ENCODE data around the gene HOXD8.

The HOXD8 gene

DNA sequence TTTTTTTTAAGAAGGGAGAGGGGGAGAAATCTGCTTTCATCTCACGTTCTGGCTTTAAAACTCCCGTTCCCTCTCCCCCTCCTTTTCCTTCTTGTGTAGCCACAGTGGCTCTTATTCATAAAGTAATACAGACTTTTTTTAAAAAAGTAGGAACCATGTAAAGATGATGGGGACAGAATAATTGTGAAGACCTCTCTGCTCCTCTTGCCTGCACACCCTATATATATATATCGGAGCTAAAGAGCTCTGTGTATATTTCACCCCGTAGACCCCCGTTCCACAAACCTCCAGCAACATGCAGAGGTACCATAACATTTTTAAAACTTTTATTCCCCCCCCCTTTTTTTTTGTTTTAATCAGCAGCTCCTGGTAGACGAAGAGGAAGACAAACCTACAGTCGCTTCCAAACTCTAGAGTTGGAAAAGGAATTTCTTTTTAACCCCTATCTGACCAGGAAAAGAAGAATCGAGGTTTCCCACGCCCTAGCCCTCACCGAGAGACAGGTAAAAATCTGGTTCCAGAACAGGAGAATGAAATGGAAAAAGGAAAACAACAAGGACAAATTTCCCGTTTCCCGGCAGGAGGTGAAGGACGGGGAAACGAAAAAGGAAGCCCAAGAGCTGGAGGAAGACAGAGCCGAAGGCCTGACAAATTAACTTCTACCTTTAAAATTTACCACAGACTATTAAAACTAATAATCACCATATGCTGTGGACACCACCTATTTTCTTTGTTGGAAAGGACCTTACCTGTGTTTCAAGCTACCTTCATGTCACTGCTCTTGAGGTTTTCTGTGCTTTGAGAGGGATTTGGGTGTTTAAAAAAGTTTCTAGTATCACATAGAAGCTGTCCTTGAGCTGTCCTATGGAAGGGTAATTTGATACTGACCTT lies 1.7 kb downstream of the HOXD8 start:
- DNase-seq, result no peak

DNA sequence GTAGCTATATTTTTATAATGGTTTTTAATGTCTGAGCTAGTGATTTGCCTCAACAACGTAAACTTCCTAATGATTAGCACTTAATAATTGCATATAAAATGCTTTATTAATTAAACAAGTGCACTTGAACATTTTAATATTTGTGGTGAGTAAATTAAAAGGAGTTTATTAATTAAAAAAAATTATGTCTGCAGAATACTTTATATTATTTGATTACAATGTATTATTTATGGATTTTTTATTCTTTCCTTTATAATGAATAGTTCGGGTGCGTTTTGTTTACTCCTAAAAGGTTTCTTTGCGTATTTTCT lies 2.3 kb downstream of the HOXD8 start:
- DNase-seq, result no peak

DNA sequence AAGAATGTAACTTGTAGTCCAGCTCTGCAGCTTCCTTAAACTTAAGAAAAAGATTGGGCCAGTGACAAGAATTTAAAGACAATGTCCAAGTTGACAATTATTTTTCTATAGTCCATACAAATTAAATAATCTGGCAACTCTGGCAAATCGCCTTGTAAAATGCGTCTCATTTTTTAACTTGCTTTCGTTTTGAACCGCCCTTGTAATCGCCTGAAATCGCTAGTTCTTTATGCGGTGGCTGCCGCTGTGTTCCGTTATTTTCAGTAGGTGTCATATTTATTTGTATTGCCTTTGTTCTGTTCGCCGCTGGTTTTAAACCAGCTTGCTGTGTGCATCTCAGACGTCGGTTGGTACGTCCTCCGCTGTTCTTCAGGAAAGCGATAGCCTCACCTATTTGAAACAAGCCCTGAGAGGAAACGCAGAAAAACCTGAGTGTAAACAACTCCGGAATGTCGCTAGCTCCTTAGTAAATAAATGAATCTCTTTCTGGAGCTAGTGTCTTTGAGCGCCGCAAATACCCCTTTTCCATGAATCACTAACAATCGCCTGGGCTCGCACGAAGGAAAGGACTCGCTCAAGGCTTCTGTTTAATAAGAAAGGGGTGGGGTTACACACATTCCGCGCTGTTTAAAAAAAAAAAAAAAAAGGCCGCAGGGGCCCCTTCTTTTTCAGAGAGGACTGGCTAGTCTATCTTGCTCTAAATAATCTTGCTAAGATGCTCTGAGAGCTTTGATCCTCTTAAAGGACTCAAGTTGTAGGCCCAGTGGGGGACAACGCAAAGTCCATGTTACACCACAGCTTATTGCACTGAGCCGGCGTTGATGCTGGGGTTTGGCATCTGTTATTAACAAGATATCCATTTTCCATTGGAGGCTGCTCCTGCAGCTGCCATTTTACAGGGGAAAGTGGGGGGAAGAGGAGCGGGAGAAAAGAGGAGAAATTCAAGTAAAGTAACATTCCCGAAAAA lies 3.0 kb downstream of the HOXD8 start:
- DNase-seq, result no peak

DNA sequence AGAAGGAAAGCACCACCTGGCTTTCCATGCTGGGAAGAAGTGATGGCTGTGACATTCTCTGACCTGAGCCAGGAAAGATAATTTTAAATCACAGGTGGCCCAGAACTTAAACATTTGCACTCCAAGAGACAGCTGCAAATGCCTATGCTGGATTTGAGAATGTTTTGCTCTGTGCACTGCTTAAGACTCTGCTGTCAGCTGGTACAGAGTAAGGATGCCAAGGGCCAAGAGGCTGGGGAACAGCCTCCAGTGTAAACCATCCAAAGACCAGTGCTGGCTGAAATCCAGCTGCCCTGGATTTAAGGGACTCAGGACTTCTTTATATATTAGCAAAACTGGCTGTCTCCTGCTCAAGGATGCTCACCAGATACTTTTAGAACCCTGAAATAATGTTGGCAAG lies 3.9 kb downstream of the HOXD8 start:
- no peak for DNase-seq

DNA sequence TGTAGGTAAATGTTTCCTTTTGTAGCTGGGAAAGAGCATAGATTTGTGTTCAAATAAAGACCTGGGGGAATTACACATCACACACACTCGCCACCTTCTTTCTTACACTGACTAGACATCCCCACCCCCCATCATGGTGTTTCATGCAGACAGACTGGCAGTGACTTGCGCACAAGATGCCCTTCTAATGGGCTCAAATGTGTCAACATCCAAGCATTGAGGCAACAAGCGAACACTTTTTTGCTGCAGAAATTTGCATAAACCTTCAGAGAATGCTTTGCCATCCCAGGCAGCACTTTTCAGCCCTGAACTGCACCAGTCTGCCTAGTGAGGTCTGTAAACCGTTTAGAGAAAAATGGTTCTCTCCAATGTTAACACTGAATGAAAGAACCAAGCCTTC lies 4.5 kb downstream of the HOXD8 start:
- DNase-seq, result no peak

DNA sequence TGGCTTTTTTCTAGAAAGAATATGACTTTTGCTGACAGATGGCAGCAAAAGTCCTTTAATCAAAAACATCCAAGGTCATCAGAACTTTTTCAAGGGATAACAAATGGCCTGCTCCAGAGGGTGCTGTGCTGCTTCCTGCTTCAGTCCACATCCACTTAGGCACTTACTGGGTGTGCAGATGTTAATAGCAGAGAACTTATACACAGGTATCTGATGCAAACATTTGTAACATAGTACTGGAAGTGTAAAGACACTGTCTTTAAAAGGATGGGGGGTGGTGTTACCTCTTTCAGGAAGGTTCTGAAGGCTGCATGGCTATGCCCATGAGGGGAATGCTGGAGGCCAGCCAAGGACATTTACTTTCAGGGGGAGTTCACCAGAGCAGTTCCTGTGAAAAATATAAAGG lies 5.5 kb downstream of the HOXD8 start:
- DNase-seq, result no peak

DNA sequence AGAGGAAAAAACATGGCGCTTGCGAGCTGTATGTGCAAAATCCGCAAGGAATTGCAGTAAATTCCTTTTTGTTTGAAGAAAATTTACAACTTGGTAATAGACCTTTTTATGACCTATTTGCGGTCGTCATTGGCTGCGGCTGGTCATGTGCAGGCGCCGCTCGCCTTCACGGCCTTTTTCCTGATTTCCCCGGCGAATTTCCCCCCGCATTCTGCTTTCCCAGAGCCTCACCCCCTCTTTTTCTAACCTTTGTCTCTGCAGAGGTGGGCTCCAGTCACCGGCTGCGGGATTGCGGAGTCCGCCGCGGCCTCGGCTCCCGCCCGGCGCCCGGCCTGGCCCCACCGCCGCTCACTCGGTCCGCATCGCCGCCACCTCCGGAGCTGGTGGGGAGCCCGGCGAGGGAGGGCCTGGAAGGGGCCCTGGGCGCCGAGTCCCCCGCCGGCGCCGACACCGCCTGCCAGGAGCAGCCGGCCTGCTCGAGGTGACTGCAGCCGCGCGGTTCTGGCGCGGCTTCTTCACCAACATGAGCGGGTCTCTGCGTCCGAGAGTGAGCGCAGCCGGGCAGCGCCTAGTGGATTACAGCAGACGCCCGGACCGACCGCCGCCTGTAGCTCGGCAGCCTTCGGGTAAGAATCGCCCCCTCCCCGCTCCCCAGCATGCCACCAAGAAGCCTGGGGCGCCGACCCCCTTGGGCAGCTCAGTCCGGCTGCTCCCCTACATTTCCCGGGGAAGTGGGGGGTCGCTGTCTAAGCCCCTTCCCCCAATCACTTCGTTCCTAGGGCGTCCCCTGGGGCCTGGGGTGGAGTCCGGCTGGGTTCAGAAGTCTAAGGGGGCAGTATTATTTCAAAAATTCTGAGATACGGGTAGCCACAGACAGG lies 7.1 kb downstream of the HOXD8 start:
- no peak for DNase-seq

DNA sequence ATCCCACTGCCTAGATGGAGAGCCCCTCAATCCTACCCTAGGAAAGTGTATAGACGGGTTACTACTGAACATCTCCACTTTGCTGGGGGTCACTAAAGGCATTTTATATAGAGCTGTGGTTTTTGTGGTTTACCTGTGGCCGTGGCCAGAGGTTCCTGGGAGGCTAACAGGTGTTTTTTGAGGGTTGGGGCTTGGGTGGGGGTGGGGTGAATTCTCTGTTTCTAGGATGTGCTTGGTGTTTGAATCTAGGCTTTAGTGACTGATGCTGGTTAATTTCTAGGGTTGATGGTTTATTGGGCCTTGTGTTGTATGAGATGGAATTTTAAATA lies 7.7 kb downstream of the HOXD8 start:
- no peak for DNase-seq

DNA sequence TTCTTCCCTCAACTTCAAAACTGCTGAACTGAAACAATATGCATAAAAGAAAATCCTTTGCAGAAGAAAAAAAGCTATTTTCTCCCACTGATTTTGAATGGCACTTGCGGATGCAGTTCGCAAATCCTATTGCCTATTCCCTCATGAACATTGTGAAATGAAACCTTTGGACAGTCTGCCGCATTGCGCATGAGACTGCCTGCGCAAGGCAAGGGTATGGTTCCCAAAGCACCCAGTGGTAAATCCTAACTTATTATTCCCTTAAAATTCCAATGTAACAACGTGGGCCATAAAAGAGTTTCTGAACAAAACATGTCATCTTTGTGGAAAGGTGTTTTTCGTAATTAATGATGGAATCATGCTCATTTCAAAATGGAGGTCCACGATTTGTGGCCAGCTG lies 8.4 kb downstream of the HOXD8 start:
- DNase-seq, result no peak

DNA sequence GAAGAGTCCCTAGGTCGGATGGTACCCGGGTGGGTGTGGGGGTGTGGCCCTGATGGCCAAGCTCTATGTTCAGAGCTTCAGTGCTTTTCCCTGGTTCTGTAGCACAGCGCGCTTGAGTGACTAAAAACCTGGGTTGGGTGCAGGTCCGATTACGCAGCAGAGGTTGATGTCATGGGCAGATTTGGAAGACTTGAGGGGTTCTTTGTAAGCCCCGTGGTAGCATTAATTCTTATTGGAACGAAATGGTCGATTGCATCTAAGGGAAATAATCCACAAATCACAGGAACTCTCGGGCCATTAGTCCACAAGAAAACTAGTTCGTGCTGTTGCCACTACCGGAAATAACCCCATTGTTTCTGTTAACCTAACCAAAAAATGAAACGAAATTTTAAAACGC lies 9.0 kb downstream of the HOXD8 start:
- no peak for DNase-seq

DNA sequence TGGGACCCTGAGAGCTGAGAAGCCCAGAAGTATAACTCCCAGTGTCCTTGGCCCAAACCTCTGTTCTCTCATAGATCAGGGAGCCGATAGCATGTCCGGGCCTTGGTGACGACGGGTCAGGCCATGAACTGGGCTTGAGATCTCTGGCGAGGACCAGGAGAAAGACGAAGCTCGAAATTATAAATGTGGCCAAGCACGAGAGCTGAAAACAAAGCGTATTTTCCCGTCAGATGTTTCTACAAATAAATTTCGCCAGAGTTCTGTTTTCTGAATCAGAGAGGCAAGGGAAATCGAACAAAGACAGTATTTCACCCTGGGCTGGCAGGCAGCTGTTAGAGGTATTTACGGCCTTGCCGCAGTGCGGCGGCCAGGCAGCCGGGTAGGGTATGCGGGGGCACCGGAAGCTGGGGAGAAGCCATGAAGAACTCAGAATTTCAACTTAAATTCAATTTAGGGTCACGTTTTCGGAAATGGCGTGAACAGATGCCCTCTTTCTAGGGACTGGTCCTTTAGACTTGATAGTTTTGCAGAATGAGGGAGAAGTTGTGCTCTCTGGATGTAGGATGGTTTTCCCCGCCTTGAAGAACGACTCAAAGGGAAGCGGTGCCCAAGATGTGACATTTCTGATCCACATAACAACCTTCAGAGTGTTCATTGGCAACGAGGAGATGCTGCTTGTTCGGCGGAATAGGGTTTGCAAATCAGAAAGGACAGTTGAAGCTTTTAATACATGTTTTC lies 9.6 kb downstream of the HOXD8 start:
- no peak for DNase-seq

DNA sequence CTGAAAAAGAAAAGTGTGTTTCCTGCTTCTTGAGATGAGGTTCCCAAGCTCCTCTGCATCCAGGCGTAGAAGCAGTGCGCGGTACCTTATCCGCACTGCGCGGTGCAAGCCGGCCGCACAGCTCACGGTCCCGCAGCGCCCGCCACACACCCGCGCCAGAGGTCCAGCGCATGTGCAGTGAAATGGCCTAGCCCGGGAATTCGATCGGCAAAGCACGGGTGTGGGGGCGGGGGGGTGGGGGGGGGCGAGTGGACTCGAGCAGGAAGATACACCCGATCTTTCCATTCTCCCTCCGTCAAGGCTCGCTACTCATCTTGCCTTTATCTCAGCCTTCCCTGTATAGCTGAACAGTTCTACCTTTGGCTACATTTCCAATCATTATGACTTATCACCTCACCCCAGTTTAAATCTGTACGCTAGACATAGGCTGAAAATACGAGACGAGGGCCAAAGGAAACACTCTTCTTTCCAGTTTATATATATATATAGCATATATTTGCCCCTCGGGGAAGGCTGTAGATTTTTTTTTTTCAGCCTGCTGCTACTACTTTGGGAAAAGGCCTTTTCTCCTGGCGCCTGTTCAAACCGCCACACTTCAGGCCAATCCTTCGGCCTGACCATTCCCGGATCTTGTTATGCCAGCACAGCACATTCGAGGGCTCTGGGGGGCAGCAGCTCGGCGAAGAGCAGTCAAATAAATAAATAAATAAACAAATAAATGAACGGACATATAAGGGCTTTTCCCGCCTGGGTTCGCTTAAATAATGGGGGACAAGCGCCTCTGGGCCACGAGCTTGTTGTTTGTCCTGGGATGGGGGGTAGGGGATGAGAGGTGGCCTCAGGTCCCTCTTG lies 10.4 kb downstream of the HOXD8 start:
- DNase-seq, result no peak

DNA sequence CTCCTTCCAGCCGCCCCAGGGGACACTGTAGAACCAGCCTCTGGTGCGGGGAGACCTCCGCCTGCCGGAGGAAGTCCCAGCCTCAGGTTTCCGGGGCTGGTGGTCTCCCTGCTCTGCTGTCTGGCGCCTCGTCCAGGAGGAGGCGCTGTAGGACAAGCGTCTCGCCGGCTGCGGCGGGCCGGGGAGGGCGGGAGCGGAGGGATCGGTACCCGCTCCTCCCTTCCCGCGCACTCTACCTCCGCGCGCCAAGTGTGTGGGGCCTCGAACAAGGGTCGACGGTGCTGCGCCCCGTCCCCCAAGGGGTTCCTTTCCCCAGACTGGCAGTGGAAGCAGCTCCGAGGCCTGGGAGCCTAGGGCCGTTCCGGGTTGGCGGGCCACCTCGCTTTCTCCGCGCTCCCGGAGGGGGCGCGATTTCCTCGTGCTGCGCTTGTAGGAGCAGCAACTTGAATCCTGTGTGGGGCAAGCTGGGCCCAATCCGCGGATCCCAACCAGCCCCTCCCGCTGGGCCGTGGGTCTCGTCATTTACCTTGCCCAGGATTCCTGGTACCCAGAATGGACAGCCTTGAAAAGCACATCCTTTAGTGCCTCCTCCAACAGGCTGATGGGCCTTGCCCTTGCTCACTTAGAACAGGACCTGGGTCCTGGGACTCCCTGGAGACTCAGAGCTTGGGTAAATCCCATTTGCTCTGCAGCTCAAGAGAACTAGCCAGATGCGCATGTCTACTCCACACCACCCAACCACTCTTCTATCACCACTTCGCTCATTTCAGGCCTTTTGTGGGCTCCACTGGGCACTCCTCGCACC lies 11.2 kb downstream of the HOXD8 start:
- DNase-seq, result peak; percentile 62

DNA sequence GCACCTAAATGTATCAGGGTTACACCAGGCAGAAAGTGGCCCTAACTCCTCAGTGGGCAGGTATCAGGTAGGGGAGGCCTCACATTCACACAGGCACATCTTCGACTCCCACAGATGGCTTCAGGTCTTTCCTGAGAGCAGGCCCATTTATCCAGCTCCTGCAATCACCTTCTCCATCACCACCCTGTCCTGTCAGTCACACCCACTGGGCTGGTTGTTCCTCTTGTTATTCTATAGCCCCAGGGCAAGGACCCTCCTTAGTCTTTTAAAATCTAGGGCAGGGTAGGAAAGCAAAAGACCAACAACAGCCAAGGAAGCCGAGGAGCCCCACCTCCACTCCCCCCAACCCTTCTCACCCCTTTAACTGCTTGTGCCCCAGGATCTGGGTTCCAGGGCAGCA lies 12.8 kb downstream of the HOXD8 start:
- DNase-seq, result no peak

DNA sequence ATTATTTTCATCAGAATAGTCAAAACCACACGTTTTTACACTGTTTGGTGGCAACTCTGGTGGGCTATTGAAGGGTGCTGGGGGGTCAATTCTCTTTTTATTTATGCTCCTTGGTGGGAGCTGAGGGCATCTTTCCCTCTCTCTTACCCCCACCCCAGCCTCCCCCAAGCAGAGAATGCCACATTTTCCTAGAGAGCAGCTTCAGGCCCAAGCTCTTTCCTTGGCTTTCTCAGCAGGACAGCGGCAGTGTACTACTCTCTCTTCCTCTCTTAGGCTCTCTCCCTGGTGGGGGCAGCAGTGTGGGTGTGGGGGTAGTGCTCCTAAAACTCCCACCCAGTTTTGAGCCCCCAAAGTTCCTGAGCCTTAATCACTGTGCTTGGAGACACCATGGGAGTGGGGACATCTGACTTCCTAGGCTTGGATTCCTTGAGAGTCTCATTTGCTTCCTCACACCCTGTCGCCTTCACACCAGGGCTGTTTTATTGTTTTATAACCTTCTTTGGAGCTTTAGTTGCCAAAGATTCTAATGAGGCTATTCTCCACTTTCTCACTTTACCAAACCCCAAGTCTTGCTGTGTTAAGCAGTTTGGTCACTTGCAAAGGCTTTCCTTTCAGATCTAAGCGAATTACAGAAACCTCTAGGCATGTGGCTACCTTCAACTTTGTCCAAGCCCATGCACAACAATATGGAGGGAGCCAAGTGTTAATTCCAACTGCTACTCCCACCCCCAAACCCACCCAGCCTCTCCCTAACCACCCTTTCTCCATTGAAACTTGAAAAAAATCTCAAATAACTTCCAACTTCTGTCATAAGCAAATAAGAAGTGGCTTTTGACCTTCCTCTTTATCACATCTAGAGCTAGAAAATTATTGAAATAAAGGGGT lies 15.8 kb downstream of the HOXD8 start:
- no peak for DNase-seq

DNA sequence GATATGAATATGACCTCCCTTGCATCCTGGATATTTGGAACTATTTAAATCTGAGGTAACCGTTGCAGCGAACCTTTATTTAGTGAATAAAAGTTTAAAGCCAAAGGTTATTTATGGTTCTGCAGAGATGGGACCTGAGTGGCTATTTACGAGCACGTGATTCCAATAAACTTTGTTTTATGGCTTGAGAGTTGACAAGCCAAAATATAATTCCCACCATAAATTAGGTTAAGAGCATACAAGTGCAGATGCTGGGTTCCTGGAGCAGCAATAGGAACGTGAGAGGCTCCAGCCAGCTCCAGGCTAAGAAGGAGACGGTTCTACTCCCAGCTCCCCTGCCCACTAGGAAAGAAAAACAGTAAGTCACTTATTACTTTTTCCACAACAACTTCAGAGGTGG lies 16.6 kb downstream of the HOXD8 start:
- DNase-seq, result no peak

DNA sequence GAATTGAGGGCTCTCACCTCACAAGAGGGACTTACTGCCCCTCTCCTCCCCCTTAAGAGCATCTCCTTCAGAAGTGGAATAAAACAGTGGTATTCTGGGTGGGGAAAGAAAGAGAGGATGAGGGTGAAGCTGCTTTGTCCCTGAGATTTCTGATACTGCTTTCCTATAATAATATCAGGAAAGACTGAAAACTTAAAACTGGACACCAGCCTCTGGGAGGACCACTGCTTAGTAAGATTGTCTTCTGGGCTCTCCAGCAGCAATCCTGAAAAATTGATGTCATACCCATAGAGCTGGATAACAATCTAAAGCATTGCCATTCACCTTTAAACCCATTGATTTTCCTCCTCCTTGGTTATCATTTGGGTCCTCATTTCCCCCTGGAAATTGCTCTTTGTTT lies 17.1 kb downstream of the HOXD8 start:
- no peak for DNase-seq

DNA sequence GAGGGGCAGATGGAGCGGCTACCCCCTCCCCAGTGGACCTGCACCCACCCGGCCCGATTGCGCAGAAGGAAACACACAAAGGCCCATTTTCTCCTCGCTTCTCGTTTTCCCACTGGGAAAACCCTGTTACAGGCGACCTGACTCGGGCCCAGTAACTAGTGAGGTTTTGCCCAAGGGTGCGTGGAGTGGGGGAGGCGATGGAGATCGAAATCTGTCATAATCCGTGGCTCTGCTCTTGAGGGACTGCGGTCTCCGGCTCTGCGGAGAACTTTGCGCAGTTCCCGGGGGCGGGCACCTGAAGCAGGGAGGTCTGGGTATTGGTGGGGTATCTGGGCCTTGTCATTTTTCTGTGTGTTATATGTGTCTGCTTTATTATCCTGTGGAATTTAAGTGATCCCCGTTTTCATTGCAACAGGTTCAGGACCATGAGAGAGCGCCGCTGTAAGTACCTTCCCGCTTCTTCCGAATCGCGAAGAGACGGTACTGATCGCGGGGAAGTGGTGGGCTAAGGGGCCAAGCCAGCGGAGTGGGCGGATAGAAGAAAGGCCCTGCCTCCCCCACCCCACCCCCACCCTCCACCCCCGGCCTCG lies 17.8 kb downstream of the HOXD8 start:
- DNase-seq, result no peak

DNA sequence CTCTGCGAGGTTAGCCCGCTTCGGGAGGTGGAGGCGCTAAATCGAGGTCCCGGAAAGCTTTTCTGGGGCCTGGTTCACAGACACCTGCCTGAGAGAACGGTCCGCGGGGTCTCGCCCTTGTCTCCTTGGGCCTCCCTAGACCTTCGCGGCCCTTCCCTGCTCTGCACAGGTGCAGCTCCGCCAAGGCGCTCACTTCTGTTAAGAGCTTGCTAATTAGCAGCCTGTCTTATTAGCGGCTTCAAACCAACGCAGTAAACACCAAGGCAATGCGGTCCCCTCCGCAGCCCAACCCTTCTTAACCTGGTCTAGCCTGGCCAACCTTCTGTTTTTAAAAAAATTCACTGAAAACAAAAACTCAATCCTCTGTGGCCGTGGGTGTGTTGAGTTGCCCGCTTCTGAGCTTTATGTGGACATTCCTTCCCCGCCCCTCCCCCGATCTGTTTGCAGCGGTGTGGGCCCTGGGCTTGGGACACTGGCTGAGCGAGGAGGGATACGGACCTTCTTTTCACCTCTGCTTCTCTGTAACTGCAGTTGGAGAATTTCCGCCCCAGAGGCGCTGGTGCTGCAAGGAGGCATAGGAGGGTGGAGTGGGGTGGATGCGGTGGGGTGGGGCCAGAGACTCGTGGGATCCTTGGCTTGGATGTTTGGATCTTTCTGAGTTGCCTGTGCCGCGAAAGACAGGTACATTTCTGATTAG lies 18.4 kb downstream of the HOXD8 start:
- no peak for DNase-seq
